Astrocyte (in vitro differentiated cells and primary cell): ENCODE measurements around the gene CNTNAP2. TPM values are rescaled to one million over a fixed set of nuclear protein-coding genes. Genes with fewer than 3 reads are reported as not detected.

Experiments
- DNase-seq: peaks from one replicate; pipeline ENCODE4 v3.0.0-alpha.2; 2010; ENCODE audit warnings: low read depth
- FAIRE-seq: peaks from 2 replicates; lab custom pipeline; 2011; peaks lifted over from hg19 to GRCh38; lab: Jason Lieb, UNC
- H2AFZ ChIP-seq: 2 replicates; pipeline ENCODE4 v1.6.0; 2012; ENCODE audit warnings: low read depth, low read length, inconsistent platforms
- H3K27ac ChIP-seq: 2 replicates; pipeline ENCODE4 v1.5.1; 2011; ENCODE audit warnings: low read depth, low read length, inconsistent platforms
- H3K27me3 ChIP-seq: 2 replicates; pipeline ENCODE4 v1.6.0; 2011; ENCODE audit warnings: low read length, inconsistent platforms; ENCODE audit not compliant: insufficient read depth
- H3K36me3 ChIP-seq: 2 replicates; pipeline ENCODE4 v1.5.1; 2011; ENCODE audit warnings: low read length, inconsistent platforms; ENCODE audit not compliant: insufficient read depth
- H3K4me1 ChIP-seq: 2 replicates; pipeline ENCODE4 v1.5.1; 2011; ENCODE audit warnings: low read length, inconsistent platforms; ENCODE audit not compliant: insufficient read depth
- H3K4me2 ChIP-seq: 2 replicates; pipeline ENCODE4 v1.6.0; 2012; ENCODE audit warnings: low read length, inconsistent platforms
- H3K4me3 ChIP-seq: 2 replicates; pipeline ENCODE4 v1.5.1; 2011; ENCODE audit warnings: low read depth, mild to moderate bottlenecking, low read length, inconsistent platforms; ENCODE audit not compliant: insufficient read depth
- H3K79me2 ChIP-seq: 2 replicates; pipeline ENCODE4 v1.6.0; 2012; ENCODE audit warnings: mild to moderate bottlenecking, low read length, inconsistent platforms; ENCODE audit not compliant: insufficient read depth
- H3K9ac ChIP-seq: 2 replicates; pipeline ENCODE4 v1.6.0; 2012; ENCODE audit warnings: mild to moderate bottlenecking, low read length, inconsistent platforms
- H3K9me3 ChIP-seq: 2 replicates; pipeline ENCODE4 v1.5.1; 2012; ENCODE audit warnings: low read depth, mild to moderate bottlenecking, low read length, inconsistent platforms; ENCODE audit not compliant: insufficient read depth
- H4K20me1 ChIP-seq: 2 replicates; pipeline ENCODE4 v1.6.0; 2012; ENCODE audit warnings: low read length, inconsistent platforms; ENCODE audit not compliant: insufficient read depth
- H3K27ac Mint-ChIP-seq: one replicate; pipeline ENCODE4 v1.8.0; 2021; ENCODE audit warnings: mild to moderate bottlenecking, mixed read lengths; ENCODE audit not compliant: unreplicated experiment
- H3K27me3 Mint-ChIP-seq: one replicate; pipeline ENCODE4 v1.8.0; 2021; ENCODE audit warnings: low read depth, mixed read lengths; ENCODE audit not compliant: unreplicated experiment
- H3K36me3 Mint-ChIP-seq: one replicate; pipeline ENCODE4 v1.8.0; 2021; ENCODE audit warnings: low read depth, mixed read lengths; ENCODE audit not compliant: unreplicated experiment
- H3K4me1 Mint-ChIP-seq: one replicate; pipeline ENCODE4 v1.8.0; 2021; ENCODE audit warnings: low read depth, mixed read lengths; ENCODE audit not compliant: unreplicated experiment
- H3K4me3 Mint-ChIP-seq: one replicate; pipeline ENCODE4 v1.8.0; 2021; ENCODE audit warnings: mild to moderate bottlenecking, moderate library complexity, mixed read lengths; ENCODE audit not compliant: unreplicated experiment
- H3K9me3 Mint-ChIP-seq: one replicate; pipeline ENCODE4 v1.8.0; 2021; ENCODE audit warnings: mild to moderate bottlenecking, mixed read lengths; ENCODE audit not compliant: unreplicated experiment
- CTCF ChIP-seq: IDR thresholded peaks from 2 replicates; pipeline ENCODE4 v1.5.1; 2011; ENCODE audit warnings: low read depth, mild to moderate bottlenecking, inconsistent platforms, low read length, moderate library complexity; ENCODE audit not compliant: insufficient read depth
- EZH2 ChIP-seq: IDR thresholded peaks from 2 replicates; pipeline ENCODE4 v1.6.1; 2012; ENCODE audit warnings: mild to moderate bottlenecking, low read length, inconsistent platforms; ENCODE audit not compliant: insufficient read depth
- total RNA-seq: library from RNA; stranded (reverse); gene quantifications from 2 replicates; pipeline ENCODE4 v1.2.1, GENCODE V29; 2021

CNTNAP2 gene
- total RNA-seq, 1 donor from 2014 or later: 20.0 TPM

- Histone ChIP-seq H3K9ac (no peak overlapping the region), H3K9me3 (no peaks in the 10 kb centered on the region), H3K27ac (no peak overlapping the region), H3K4me1 (no peaks in the 10 kb centered on the region), H4K20me1 (no peaks in the 10 kb centered on the region), H2AFZ (no peak overlapping the region), H3K4me2 (no peak overlapping the region), H3K4me3 (no peak overlapping the region), H3K36me3 (no peaks in the 10 kb centered on the region), H3K79me2 (no peaks in the 10 kb centered on the region), H3K27me3 (no peaks in the 10 kb centered on the region)
- no peaks in the 10 kb centered on the region for H3K9me3 Mint-ChIP-seq
- TF ChIP-seq EZH2 (no peak), CTCF (no peak)
- H3K4me1 Mint-ChIP-seq: peaks cover 7% of the 10 kb centered on the region
- no peak for DNase-seq
- H3K4me3 Mint-ChIP-seq: no peak overlapping the region
- peak overlapping the region; percentile 14 for H3K27ac Mint-ChIP-seq
- peaks cover 1% of the 10 kb centered on the region for H3K27me3 Mint-ChIP-seq
- FAIRE-seq: no peak
- no peaks in the 10 kb centered on the region for H3K36me3 Mint-ChIP-seq
Measured at GRCh38 chr7:146635205-146636032, 518.8 kb downstream of the CNTNAP2 start.

GRCh38 chr7:146636033-146636356, 519.4 kb downstream of the CNTNAP2 start:
- Histone ChIP-seq H3K4me3 (no peak overlapping the region), H3K27ac (no peak overlapping the region), H3K79me2 (no peaks in the 10 kb centered on the region), H2AFZ (no peak overlapping the region), H3K27me3 (no peaks in the 10 kb centered on the region), H3K9ac (no peak overlapping the region), H3K4me2 (no peak overlapping the region), H3K36me3 (no peaks in the 10 kb centered on the region), H4K20me1 (no peaks in the 10 kb centered on the region), H3K4me1 (no peaks in the 10 kb centered on the region), H3K9me3 (no peaks in the 10 kb centered on the region)
- H3K27ac Mint-ChIP-seq: no peak overlapping the region
- FAIRE-seq: no peak
- peaks cover 1% of the 10 kb centered on the region for H3K27me3 Mint-ChIP-seq
- H3K36me3 Mint-ChIP-seq: no peaks in the 10 kb centered on the region
- no peak for DNase-seq
- no peak for TF ChIP-seq CTCF
- TF ChIP-seq EZH2: no peak
- H3K4me1 Mint-ChIP-seq: peaks cover 7% of the 10 kb centered on the region
- no peak overlapping the region for H3K4me3 Mint-ChIP-seq
- no peaks in the 10 kb centered on the region for H3K9me3 Mint-ChIP-seq

- DNase-seq (no peak), FAIRE-seq (no peak)
- no peak overlapping the region for H3K9ac ChIP-seq
- Mint-ChIP-seq H3K27ac (no peak overlapping the region), H3K27me3 (no peaks in the 10 kb centered on the region), H3K9me3 (no peaks in the 10 kb centered on the region), H3K4me3 (no peak overlapping the region), H3K4me1 (peaks cover 7% of the 10 kb centered on the region), H3K36me3 (no peaks in the 10 kb centered on the region)
- H4K20me1 ChIP-seq: no peaks in the 10 kb centered on the region
- no peak overlapping the region for H2AFZ ChIP-seq
- no peaks in the 10 kb centered on the region for H3K9me3 ChIP-seq
- H3K4me2 ChIP-seq: no peak overlapping the region
- H3K27me3 ChIP-seq: no peaks in the 10 kb centered on the region
- H3K4me1 ChIP-seq: no peaks in the 10 kb centered on the region
- no peak overlapping the region for H3K27ac ChIP-seq
- no peaks in the 10 kb centered on the region for H3K36me3 ChIP-seq
- H3K79me2 ChIP-seq: no peaks in the 10 kb centered on the region
- H3K4me3 ChIP-seq: no peak overlapping the region
- TF ChIP-seq CTCF (no peak), EZH2 (no peak)
Measured at GRCh38 chr7:146636581-146636980, 520.0 kb downstream of the CNTNAP2 start.
